NCI-H2107 (cell line): Measurements from ENCODE around the gene MARK4.
"Not testable (repeated sequence)": the region's sequence is repeated elsewhere in the genome, so short reads cannot be mapped to it uniquely, and the experiment has no call there.

Source experiments
- DNase-seq: peaks from one replicate; lab custom pipeline; 2025; lab: John Stamatoyannopoulos, UW

The MARK4 gene

DNA sequence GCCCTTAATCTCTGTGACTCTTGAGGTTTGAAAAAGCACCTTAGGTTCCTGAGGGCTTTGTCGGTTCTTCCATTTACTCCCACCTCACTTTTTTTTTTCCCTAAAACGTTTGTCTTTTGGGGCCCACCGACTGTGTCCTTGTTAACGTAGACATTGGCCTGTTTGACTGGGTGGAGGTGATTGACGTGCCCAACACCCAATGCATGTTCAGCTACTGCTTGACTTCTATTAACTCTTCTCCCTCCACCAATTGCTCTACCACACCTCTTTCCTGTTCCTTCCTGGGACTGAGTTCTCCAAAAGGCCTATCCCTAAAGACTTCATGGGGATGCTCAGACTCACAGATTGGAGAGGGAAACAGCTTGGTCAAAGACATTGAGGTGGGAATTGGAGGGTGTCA lies 54.4 kb downstream of the MARK4 start:
- no peak for DNase-seq

DNA sequence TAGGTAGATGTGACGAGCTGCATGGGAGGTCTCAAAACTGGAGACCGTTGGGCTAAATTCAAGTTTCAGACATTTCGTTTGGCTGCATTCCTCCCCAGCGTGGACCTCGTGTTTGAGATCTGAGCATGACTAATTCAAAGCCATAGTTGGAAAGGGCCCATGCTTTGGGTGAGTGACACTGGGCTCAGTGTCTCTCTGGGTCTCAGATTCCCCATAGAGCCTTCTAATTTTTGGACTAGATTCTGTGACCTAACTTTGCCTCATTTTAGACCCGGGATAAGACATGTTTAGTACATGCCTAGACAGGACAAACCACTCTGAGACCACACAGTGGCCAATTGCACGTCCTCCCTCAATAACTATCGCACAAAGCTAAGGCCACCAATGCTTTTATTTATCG lies 55.0 kb downstream of the MARK4 start:
- no peak for DNase-seq

DNA sequence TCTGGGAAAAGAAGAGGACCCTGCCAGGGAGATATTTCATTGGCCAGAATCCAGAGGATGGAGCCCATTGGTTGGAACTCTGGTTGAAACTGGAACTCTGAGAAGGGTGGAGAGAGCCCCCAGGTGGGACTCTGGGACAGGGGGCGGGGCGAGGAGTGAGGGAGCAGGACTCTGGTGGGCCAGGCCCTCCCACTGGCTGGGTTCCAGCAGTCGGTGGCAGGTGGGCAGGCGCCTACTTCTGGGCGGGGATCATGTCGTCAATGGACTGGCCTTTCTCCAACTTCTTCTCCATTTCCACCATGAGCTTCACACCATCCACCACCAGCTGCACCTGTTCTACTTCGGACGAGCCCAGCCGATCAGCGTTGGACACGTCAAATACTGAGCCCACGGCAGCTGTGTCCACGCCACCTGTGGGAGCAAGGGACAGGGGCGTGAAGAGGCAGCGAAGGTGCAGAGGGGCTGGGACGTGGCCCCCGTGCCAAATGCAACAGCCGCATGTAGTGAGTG lies 55.5 kb downstream of the MARK4 start:
- DNase-seq = peak; percentile 39

DNA sequence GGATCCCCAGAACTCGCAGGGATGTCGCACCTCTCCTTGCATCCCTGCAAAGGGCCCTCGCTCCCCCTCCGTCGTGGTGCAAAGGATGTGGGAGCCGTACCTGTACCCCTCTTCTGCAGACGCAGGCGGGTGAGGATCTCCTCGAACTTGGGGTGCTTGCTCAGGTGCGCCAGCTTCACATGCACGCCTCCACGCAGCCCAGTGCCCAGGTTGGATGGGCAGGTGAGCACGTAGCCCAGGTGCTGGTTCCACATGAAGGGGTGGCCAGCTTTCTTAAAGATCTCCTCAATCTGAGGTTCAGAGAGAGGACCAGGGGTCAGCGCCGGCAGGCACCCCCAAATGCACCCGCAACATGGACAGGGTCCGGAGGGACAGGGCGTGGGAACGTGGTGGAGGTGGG lies 56.3 kb downstream of the MARK4 start:
- DNase-seq = no peak

- not testable (repeated sequence) for DNase-seq
Measured at GRCh38 chr19:45309322-45309721, 58.3 kb downstream of the MARK4 start.

- DNase-seq = no peak
Measured at GRCh38 chr19:45311621-45312020, 60.5 kb downstream of the MARK4 start.

DNA sequence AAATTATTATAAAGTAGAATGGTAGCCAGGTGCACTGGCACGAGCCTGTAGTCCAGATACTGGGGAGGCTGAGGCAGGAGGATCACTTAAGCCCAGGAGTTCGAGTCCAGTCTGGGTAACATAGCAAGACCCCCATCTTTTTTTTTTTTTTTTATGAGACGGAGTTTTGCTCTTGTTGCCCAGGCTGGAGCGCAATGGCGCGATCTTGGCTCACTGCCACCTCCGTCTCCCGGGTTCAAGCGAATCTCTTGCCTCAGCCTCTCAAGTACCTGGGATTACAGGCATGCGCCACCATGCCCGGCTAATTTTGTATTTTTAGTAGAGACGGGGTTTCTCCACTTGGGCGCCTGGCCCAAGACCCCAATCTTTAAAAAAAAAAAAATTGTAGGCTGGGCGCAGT lies 61.2 kb downstream of the MARK4 start:
- not testable (repeated sequence) for DNase-seq

- DNase-seq = no peak
Measured at GRCh38 chr19:45314708-45315245, 63.7 kb downstream of the MARK4 start.

GRCh38 chr19:45315304-45315703 lies 64.2 kb downstream of the MARK4 start:
- no peak for DNase-seq

DNA sequence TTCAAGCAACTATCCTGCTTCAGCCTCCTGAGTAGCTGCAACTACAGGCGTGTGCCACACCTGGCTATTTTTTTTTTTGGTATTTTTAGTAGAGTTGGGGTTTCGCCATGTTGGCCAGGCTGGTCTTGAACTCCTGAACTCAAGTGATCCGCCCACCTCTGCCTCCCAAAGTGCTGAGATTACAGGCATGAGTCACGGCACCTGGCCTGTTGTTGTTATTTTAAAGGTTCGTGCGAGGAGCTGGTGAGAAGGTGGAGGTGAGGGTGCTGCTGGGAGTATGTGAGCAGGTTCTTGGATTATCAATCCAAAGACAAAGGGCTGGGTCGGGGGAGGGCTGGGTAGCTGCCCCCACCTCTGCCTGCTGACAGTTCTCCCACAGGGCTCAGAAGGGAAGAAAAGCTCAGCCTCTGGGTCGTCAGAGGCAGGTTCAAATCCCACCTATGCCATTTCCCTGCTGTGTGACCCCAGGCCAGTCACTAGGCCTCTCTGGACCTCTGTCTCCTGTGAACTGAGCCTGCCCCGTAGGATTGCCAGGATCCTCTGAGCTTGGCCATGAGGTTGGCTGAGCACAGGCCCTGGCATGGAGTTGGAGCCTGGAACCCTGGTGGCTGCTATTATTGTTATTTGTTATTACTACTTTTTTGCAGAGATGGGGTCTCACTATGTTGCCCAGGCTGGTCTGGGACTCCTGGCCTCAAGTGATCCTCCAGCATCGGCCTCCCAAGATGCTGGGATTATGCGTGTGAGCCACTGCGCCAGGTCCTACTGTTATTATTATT lies 70.1 kb downstream of the MARK4 start:
- no peak for DNase-seq

- DNase-seq = no peak
Measured at GRCh38 chr19:45321848-45322247, 70.8 kb downstream of the MARK4 start.

- no peak for DNase-seq
Measured at GRCh38 chr19:45322311-45322710, 71.2 kb downstream of the MARK4 start.

DNA sequence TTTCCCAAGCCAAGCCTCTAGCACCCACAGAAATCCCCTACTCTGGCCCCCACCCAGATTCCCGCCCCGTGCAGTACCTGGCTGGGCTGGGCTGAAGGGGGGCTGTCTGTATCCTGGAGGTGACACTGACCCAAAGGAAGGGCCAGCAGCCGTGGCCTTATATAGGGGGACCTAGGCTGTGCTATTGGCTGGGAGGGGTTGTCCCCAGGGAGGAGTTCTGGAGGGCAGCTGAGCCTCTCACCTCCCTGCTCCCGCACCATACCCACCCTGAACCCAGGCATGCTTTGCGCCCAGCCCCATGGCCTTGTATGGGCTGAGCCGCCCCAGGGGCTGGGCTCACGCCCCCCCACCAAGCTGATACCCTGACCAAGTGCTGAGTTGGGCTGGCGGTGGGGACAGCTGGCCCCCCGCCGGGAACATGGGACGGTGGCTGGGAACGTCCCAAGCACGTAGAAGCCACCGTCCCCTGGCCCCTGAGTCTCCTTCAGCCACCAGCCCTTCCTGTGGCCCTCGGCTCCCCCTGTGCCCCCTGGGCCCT lies 71.7 kb downstream of the MARK4 start, which contains the start of gene CKM:
TSS of gene CKM (minus strand) at position 132 of the 538 bp plus-strand sequence. CDS start 3,162 bp downstream, outside the sequence.
- DNase-seq = no peak

DNA sequence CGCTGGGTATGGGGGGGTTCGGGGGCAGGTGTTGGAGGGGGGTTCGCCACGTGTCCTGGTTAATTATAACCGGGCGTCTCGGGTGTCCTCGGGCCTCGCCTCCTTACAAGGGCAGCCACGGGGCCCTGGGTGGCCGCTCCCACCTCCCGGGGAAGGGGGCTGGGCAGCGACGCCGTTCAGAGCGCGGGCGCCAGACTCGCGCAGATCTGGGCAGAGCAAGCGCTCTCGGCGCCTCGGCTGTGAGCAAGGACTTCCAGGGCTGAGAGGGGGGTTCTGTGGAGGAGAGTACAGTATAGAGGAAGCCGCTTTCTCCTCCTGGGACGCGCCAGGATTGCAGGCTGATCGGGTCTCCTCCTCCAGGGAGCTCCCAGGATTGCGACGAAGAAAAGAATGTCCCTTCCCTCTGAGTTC lies 72.6 kb downstream of the MARK4 start:
- DNase-seq = no peak

- DNase-seq = no peak
Measured at GRCh38 chr19:45324349-45324907, 73.4 kb downstream of the MARK4 start.

- no peak for DNase-seq
Measured at GRCh38 chr19:45327404-45328143, 76.5 kb downstream of the MARK4 start.

- peak; percentile 42 for DNase-seq
Measured at GRCh38 chr19:45331411-45331810, 80.3 kb downstream of the MARK4 start.

GRCh38 chr19:45333609-45334303 lies 82.7 kb downstream of the MARK4 start:
- DNase-seq = no peak

DNA sequence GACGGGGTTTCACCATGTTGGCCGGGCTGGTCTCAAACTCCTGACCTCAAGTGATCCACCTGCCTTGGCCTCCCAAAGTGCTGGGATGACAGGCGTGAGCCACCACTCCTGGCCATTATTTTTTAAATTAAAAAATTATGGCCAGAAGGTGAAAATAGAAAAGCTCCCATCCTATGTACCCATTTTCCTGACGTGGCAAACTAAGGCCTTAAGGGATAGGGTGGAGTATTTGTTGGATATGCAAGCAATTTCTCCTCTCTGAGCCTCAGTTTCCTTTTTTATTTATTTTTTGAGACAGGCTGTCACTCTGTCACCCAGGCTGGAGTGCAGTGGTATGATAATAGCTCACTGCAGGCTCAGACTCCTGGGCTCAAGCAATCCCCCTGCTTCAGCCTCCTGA lies 83.8 kb downstream of the MARK4 start:
- not testable (repeated sequence) for DNase-seq

DNA sequence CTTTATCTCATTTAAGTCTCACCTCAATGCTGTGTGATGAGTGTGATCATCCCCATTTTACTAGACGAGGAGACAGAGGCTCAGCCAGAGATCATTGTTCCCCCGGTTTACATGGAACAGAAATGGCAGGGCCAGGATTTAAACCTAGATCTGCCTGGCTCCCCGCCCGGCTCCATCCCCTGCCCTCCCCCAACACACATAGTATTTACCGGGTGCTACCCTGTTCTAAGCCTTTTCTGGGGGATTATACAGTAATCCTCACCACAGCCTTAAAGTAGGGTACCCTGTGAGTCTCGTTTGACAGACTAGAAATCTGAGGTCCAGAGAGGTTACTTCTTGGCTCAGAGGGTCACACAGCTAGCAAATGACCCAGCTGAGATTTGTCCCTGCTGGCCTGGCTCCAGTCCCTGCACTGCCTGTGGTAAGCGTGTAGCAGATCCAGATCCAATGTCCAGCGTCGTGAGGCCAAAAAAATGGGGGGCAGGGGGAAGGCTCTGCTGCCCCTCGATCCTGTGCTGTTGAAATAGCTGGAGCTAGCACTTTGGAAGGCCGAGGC lies 85.7 kb downstream of the MARK4 start:
- no peak for DNase-seq

GRCh38 chr19:45339629-45340028 lies 88.6 kb downstream of the MARK4 start:
- no peak for DNase-seq
